ENCODE data around the gene TRIM38.

TRIM38 gene

GRCh38 chr6:25963426-25964123 is 973 bp downstream of the TRIM38 start:
- peaks cover 45% of the 10 kb centered on the region for H3K4me1 ChIP-seq (ENCODE audit: insufficient read depth, low read length, severe bottlenecking)
- H3K9me2 ChIP-seq (ENCODE audit: low read depth, low read length) = no peaks in the 10 kb centered on the region
- H3K4me2 ChIP-seq (ENCODE audit: low read length) = peak overlapping the region; percentile 98
- H3K36me3 ChIP-seq (ENCODE audit: insufficient read depth, low read length) = peaks cover 41% of the 10 kb centered on the region
- peak overlapping the region; percentile 55 for H3K27ac ChIP-seq (ENCODE audit: low read depth, low read length, poor library complexity, severe bottlenecking)
- no peaks in the 10 kb centered on the region for H4K20me1 ChIP-seq (ENCODE audit: insufficient read depth, low read length)
- H3K9ac ChIP-seq (ENCODE audit: low read length) = peak overlapping the region; percentile 97
- peak overlapping the region; percentile 93 for H3K4me3 ChIP-seq (ENCODE audit: low read depth, low read length, poor library complexity, severe bottlenecking)
- H3K27me3 ChIP-seq (ENCODE audit: insufficient read depth, low read length) = no peaks in the 10 kb centered on the region
- peaks cover 5% of the 10 kb centered on the region; the same call in 1 of the 2 replicates for H3K79me2 ChIP-seq (ENCODE audit: insufficient read depth, low read length)
- peaks cover 13% of the 10 kb centered on the region; the same call in 1 of the 2 replicates for H3K9me3 ChIP-seq (ENCODE audit: low read length)
- no peak for TF ChIP-seq CTCF (IDR thresholded peaks at IDR 0.05; ENCODE audit: low read length)
- no peak for TF ChIP-seq EZH2 (IDR thresholded peaks at IDR 0.05; ENCODE audit: borderline replicate concordance, low read length)
- H3F3A ChIP-seq (ENCODE audit: insufficient read depth, low read length) = no peaks in the 10 kb centered on the region
- H2AFZ ChIP-seq (ENCODE audit: low read length) = no peak overlapping the region

DNA sequence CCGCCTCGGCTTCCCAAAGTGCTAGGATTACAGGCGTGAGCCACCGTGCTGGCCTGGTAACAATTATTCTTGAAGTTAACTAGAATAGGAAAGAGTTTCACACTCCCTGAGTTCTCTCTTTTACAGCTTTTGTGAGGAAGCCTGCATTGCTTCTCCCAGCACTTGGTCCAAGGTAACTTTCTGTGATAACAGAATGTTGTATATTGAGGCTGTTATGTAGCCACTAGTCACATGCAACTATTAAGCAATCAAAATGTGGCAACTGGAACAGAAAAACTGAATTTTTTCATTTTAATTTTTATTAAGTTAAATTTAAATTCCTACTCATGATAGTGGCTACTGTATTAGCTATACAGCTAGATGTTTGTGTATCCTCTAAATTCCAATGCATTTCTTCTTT is 2.5 kb downstream of the TRIM38 start:
- peaks cover 45% of the 10 kb centered on the region for H3K4me1 ChIP-seq (ENCODE audit: insufficient read depth, low read length, severe bottlenecking)
- no peak overlapping the region for H3K9ac ChIP-seq (ENCODE audit: low read length)
- peaks cover 53% of the 10 kb centered on the region for H3K36me3 ChIP-seq (ENCODE audit: insufficient read depth, low read length)
- no peaks in the 10 kb centered on the region for H3K9me2 ChIP-seq (ENCODE audit: low read depth, low read length)
- no peak overlapping the region for H3K27ac ChIP-seq (ENCODE audit: low read depth, low read length, poor library complexity, severe bottlenecking)
- no peaks in the 10 kb centered on the region for H4K20me1 ChIP-seq (ENCODE audit: insufficient read depth, low read length)
- H3K4me2 ChIP-seq (ENCODE audit: low read length) = no peak overlapping the region
- no peaks in the 10 kb centered on the region for H3K9me3 ChIP-seq (ENCODE audit: low read length)
- no peaks in the 10 kb centered on the region for H3K27me3 ChIP-seq (ENCODE audit: insufficient read depth, low read length)
- TF ChIP-seq CTCF (IDR thresholded peaks at IDR 0.05; ENCODE audit: low read length) (no peak), EZH2 (IDR thresholded peaks at IDR 0.05; ENCODE audit: borderline replicate concordance, low read length) (no peak)
- no peaks in the 10 kb centered on the region for H3F3A ChIP-seq (ENCODE audit: insufficient read depth, low read length)
- H3K4me3 ChIP-seq (ENCODE audit: low read depth, low read length, poor library complexity, severe bottlenecking) = no peak overlapping the region
- no peak overlapping the region for H2AFZ ChIP-seq (ENCODE audit: low read length)
- peaks cover 5% of the 10 kb centered on the region; the same call in 1 of the 2 replicates for H3K79me2 ChIP-seq (ENCODE audit: insufficient read depth, low read length)

- Histone ChIP-seq H3K27ac (ENCODE audit: low read depth, low read length, poor library complexity, severe bottlenecking) (no peak overlapping the region), H3K9me3 (ENCODE audit: low read length) (no peaks in the 10 kb centered on the region), H3K27me3 (ENCODE audit: insufficient read depth, low read length) (no peaks in the 10 kb centered on the region), H2AFZ (ENCODE audit: low read length) (no peak overlapping the region), H3K4me2 (ENCODE audit: low read length) (peak overlapping the region; percentile 22), H3K4me1 (ENCODE audit: insufficient read depth, low read length, severe bottlenecking) (peaks cover 44% of the 10 kb centered on the region), H3K79me2 (ENCODE audit: insufficient read depth, low read length) (peaks cover 5% of the 10 kb centered on the region; the same call in 1 of the 2 replicates), H4K20me1 (ENCODE audit: insufficient read depth, low read length) (no peaks in the 10 kb centered on the region), H3K36me3 (ENCODE audit: insufficient read depth, low read length) (peaks cover 69% of the 10 kb centered on the region), H3K9ac (ENCODE audit: low read length) (no peak overlapping the region), H3K4me3 (ENCODE audit: low read depth, low read length, poor library complexity, severe bottlenecking) (no peak overlapping the region), H3F3A (ENCODE audit: insufficient read depth, low read length) (no peaks in the 10 kb centered on the region), H3K9me2 (ENCODE audit: low read depth, low read length) (no peaks in the 10 kb centered on the region)
- TF ChIP-seq CTCF (IDR thresholded peaks at IDR 0.05; ENCODE audit: low read length) (no peak), EZH2 (IDR thresholded peaks at IDR 0.05; ENCODE audit: borderline replicate concordance, low read length) (no peak)
Observed at GRCh38 chr6:25966711-25967110, 4.1 kb downstream of the TRIM38 start.
